AG04449 (cell line): ENCODE data around the gene TIMM22.

Experiments used
- CTCF ChIA-PET: fragments of 350-600 bp; formaldehyde crosslinking; extraction: SDS; loops from one replicate; lab custom pipeline; 2021; ENCODE audit warnings: antibody characterized with exemption; lab: Yijun Ruan, JAX
- POLR2A ChIA-PET: fragments of 400-600, 350-600 bp; formaldehyde crosslinking; extraction: SDS; loops from one replicate; lab custom pipeline; 2020; ENCODE audit warnings: antibody characterized with exemption, inconsistent platforms; lab: Yijun Ruan, JAX
- DNase-seq: peaks from one replicate; pipeline ENCODE4 v3.0.0-alpha.2; 2010; ENCODE audit warnings: low read depth, low spot score
- H3K4me3 ChIP-seq: 2 replicates; pipeline ENCODE4 v1.5.1; 2011; ENCODE audit warnings: low read depth, mild to moderate bottlenecking, control low read depth, low read length
- TF ChIP-seq, protein P1 (sequence below): IDR thresholded peaks from one replicate; pipeline ENCODE4 v1.5.1; 2011; ENCODE audit warnings: mild to moderate bottlenecking, moderate library complexity, low read length, control low read depth, inconsistent platforms; ENCODE audit not compliant: insufficient read depth; ENCODE audit errors: missing control alignments

The TIMM22 gene

DNA sequence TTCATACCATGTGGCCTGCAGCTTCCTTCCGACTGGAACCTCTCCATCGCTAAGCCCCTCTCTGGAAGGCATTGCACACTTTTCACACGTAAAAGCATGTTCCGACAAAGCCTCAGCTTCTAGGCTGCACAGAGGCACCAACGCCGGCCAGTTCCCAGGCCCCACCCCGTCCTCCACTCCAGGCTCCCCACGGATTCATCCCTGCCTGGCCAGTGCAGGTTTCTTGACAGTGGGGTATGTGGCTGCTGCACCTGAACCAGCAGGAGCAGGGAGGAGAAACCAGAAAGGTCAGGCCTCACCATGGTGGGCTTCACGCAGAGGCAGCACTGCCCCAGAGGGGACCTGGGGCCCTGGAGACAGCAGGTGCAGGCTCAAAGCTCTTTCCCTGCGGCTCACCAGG, 14.2 kb downstream of the TIMM22 start:
- no peak for DNase-seq
- no peak overlapping the region for H3K4me3 ChIP-seq
- ChIA-PET POLR2A (no interaction called here), CTCF (interaction anchor here (0.8 to 4.0 kb wide), 3 partner anchors 9 to 46 kb away, joined by 3 to 18 read pairs (median 7); no protein-coding TSS in a partner anchor)
- TF ChIP-seq, protein P1, sequence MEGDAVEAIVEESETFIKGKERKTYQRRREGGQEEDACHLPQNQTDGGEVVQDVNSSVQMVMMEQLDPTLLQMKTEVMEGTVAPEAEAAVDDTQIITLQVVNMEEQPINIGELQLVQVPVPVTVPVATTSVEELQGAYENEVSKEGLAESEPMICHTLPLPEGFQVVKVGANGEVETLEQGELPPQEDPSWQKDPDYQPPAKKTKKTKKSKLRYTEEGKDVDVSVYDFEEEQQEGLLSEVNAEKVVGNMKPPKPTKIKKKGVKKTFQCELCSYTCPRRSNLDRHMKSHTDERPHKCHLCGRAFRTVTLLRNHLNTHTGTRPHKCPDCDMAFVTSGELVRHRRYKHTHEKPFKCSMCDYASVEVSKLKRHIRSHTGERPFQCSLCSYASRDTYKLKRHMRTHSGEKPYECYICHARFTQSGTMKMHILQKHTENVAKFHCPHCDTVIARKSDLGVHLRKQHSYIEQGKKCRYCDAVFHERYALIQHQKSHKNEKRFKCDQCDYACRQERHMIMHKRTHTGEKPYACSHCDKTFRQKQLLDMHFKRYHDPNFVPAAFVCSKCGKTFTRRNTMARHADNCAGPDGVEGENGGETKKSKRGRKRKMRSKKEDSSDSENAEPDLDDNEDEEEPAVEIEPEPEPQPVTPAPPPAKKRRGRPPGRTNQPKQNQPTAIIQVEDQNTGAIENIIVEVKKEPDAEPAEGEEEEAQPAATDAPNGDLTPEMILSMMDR = no peak

- ChIA-PET CTCF (interaction anchor here (0.8 to 4.0 kb wide), 3 partner anchors 10 to 45 kb away, joined by 3 to 18 read pairs (median 7); no protein-coding TSS in a partner anchor), POLR2A (no interaction called here)
- H3K4me3 ChIP-seq = no peak overlapping the region
- DNase-seq = no peak
- TF ChIP-seq, protein P1 = no peak
These were observed 15.1 kb downstream of the TIMM22 start for GRCh38 chr17:1011760-1012735.

DNA sequence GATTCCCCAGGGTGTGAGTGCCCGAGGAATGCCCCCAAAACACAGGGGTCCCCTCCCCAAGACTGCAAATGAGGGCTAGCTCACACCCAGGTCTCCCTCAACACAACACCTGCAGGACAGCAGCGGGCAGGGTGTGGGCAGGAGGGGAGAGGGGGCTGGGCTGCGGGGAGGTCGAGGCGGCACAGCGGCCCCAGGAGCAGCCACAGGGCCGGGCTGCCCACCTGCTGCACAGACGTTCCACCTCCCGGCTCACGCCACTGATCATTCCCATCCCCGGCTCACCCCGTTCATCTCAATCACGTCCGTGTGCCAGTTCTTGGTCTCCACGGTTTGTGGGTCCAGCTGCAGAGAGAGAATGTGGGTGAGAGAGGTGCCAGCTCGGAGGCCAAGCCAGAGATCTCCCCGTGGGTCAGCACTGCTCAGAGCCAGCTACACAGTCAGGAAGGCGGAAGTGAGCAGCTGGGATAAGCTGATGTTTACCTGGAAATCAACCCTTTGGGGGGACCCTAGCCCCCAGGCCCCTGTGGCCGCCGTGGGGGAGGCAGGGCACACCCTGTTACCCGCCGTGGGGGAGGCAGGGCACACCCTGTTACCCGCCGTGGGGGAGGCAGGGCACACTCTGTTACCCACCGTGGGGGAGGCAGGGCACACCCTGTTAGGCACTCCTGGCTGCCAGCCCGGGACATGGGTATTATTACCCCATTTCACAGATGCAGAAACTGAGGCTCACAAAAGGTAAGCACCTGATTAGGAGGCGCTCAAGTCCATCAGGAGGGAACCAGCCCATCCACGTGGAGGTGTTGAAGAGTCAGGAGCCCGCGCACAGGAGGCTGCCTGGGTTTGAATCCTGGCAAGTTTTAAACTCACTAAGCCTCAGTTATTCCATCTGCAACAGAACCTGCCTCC, 16.1 kb downstream of the TIMM22 start:
- TF ChIP-seq, protein P1 = no peak
- CTCF ChIA-PET = interaction anchor here (4.0 kb wide), 1 partner anchor 11 kb away, joined by 18 read pairs; no protein-coding TSS in a partner anchor
- H3K4me3 ChIP-seq = no peak overlapping the region
- no peak for DNase-seq
- POLR2A ChIA-PET = no interaction called here

DNA sequence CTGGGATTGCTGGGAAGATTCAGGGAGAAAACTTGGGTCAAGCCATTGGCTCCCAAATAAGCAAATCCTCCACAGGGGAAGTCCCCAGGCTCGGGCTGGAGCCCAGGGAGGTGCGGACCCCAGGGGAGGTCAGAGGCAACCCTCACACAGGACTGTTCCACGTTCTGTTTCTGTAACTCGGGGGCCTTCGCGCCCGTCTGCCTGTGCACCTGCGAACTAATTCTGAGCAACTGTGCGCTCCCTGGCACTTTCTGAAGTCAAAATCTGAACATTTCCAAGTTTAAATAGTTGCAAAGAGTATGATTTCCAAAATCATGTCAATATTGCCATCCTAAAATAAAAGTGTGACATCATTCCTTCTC, 16.8 kb downstream of the TIMM22 start:
- POLR2A ChIA-PET = no interaction called here

GRCh38 chr17:1018547-1018946, 21.6 kb downstream of the TIMM22 start:
- H3K4me3 ChIP-seq = no peak overlapping the region
- TF ChIP-seq, protein P1 = no peak
- no peak for DNase-seq
- ChIA-PET POLR2A (no interaction called here), CTCF (interaction anchor here (0.9 to 2.4 kb wide), 4 partner anchors 10 to 38 kb away, joined by 4 to 10 read pairs (median 4); partner anchors contain the start of gene TIMM22)

More for the DNA sequence above, 16.8 kb downstream of the TIMM22 start:
- TF ChIP-seq, protein P1 = no peak
- CTCF ChIA-PET = no interaction called here
- no peak for DNase-seq
- no peak overlapping the region for H3K4me3 ChIP-seq
